ENCODE measurements around the gene KRTAP5-2. TPM values are rescaled to one million over a fixed set of nuclear protein-coding genes. Genes with fewer than 3 reads are reported as not detected.

Gene KRTAP5-2
- polyA plus RNA-seq, 10 donors = 0.30 TPM; not detected in 9

- DNase-seq = no peak
These were observed 41.7 kb downstream of the KRTAP5-2 start for GRCh38 chr11:1556278-1556902.

- no peak for DNase-seq
These were observed 42.4 kb downstream of the KRTAP5-2 start for GRCh38 chr11:1555713-1556153.

- no peak for DNase-seq
These were observed 42.9 kb downstream of the KRTAP5-2 start for GRCh38 chr11:1554981-1555712.

GRCh38 chr11:1553808-1554594 lies 44.1 kb downstream of the KRTAP5-2 start:
- DNase-seq = no peak

GRCh38 chr11:1549338-1550330 lies 48.5 kb downstream of the KRTAP5-2 start:
- DNase-seq = no peak

GRCh38 chr11:1548221-1549070 lies 49.6 kb downstream of the KRTAP5-2 start:
- peak; percentile 59 to 64 (median 60) for DNase-seq

GRCh38 chr11:1547467-1548098 lies 50.5 kb downstream of the KRTAP5-2 start:
- peak in 2 of 3 donors; percentile 31 to 32 for DNase-seq

Other genes with a start within 250 kb of the KRTAP5-2 start
- 1 to 10 TPM in 8 of 10 donors, under 1 TPM in 2; 0.76 to 2.2 (median 1.4) TPM for gene BRSK2, start 208.4 kb downstream of the KRTAP5-2 start, polyA plus RNA-seq (ENCODE audit: insufficient read length in 10 of 10)
- gene MOB2, start 111.5 kb downstream of the KRTAP5-2 start, polyA plus RNA-seq (ENCODE audit: insufficient read length in 10 of 10) = 10 to 100 TPM; 20.2 to 26.1 (median 22.6) TPM
- gene DUSP8, start 26.0 kb downstream of the KRTAP5-2 start, polyA plus RNA-seq (ENCODE audit: insufficient read length in 10 of 10) = 10 to 100 TPM in 9 of 10 donors, 1 to 10 TPM in 1; 7.9 to 39.8 (median 19.0) TPM
- 1 to 10 TPM in 5 of 10 donors, under 1 TPM in 5; 0.19 to 1.7 (median 0.89) TPM for gene KRTAP5-1, start 13.0 kb downstream of the KRTAP5-2 start, polyA plus RNA-seq (ENCODE audit: insufficient read length in 10 of 10)
- gene KRTAP5-3, start 10.2 kb upstream of the KRTAP5-2 start, polyA plus RNA-seq (ENCODE audit: insufficient read length in 10 of 10) = not detected
- gene KRTAP5-4, start 23.8 kb upstream of the KRTAP5-2 start, polyA plus RNA-seq (ENCODE audit: insufficient read length in 10 of 10) = not detected
- not detected for gene KRTAP5-5, start 31.5 kb upstream of the KRTAP5-2 start, polyA plus RNA-seq (ENCODE audit: insufficient read length in 10 of 10)
- gene KRTAP5-6, start 98.9 kb upstream of the KRTAP5-2 start, polyA plus RNA-seq (ENCODE audit: insufficient read length in 10 of 10) = under 1 TPM in 7 of 10 donors, not detected in 3; 0.37 to 0.96 (median 0.61) TPM
- gene IFITM10, start 152.3 kb upstream of the KRTAP5-2 start, polyA plus RNA-seq (ENCODE audit: insufficient read length in 10 of 10) = under 1 TPM; 0.09 to 0.97 (median 0.21) TPM
- 100 to 1,000 TPM in 3 of 10 donors, 10 to 100 TPM in 7; 72.0 to 110 (median 89.6) TPM for gene CTSD, start 165.6 kb upstream of the KRTAP5-2 start, polyA plus RNA-seq (ENCODE audit: insufficient read length in 10 of 10)
- 1 to 10 TPM in 3 of 10 donors, under 1 TPM in 7; 0.26 to 2.8 (median 0.58) TPM for gene SYT8, start 236.7 kb upstream of the KRTAP5-2 start, polyA plus RNA-seq (ENCODE audit: insufficient read length in 10 of 10)
- gene TNNI2, start 240.7 kb upstream of the KRTAP5-2 start, polyA plus RNA-seq (ENCODE audit: insufficient read length in 10 of 10) = 1,000 to 10,000 TPM; 1,680 to 3,659 (median 2,733) TPM

Measured in muscle of back (tissue), 11 donors.